Mesothelial cell of epicardium (in vitro differentiated cells): ENCODE results near the gene MAJIN. TPM values are rescaled to one million over a fixed set of nuclear protein-coding genes. Genes with fewer than 3 reads are reported as not detected.

Experiments
- DNase-seq, 2 experiments: peaks; one replicate each; pipeline ENCODE4 v3.0.0; 2021; ENCODE audit warnings: low spot score in 2 of 2; ENCODE audit not compliant: unreplicated experiment in 2 of 2
- H3K27ac Mint-ChIP-seq: 2 replicates; pipeline ENCODE4 v1.8.0; 2021; ENCODE audit warnings: mixed read lengths
- H3K27me3 Mint-ChIP-seq: 2 replicates; pipeline ENCODE4 v1.8.0; 2021; ENCODE audit warnings: low read depth, mixed read lengths
- H3K36me3 Mint-ChIP-seq: 2 replicates; pipeline ENCODE4 v1.8.0; 2021; ENCODE audit warnings: mixed read lengths
- H3K4me1 Mint-ChIP-seq: 2 replicates; pipeline ENCODE4 v1.8.0; 2021; ENCODE audit warnings: mixed read lengths
- H3K4me3 Mint-ChIP-seq: 2 replicates; pipeline ENCODE4 v1.8.0; 2021; ENCODE audit warnings: mild to moderate bottlenecking, moderate library complexity, mixed read lengths
- H3K9me3 Mint-ChIP-seq: 2 replicates; pipeline ENCODE4 v1.8.0; 2021; ENCODE audit warnings: mixed read lengths
- CTCF ChIP-seq: fragments of 200-600 bp; sonication (generic); IDR thresholded peaks from one replicate; pipeline ENCODE4 v1.5.0; 2021; ENCODE audit warnings: antibody characterized with exemption; ENCODE audit not compliant: unreplicated experiment
- total RNA-seq: library from RNA; stranded (reverse); gene quantifications from 3 replicates; pipeline ENCODE4 v1.2.1, GENCODE V29; 2021

MAJIN gene
- total RNA-seq, 1 donor from 2014 or later, result not detected

- no peak for DNase-seq
- no peak for TF ChIP-seq CTCF
- Mint-ChIP-seq H3K4me3 (no peak overlapping the region), H3K27me3 (no peaks in the 10 kb centered on the region), H3K9me3 (no peaks in the 10 kb centered on the region), H3K4me1 (no peaks in the 10 kb centered on the region), H3K36me3 (peaks cover 21% of the 10 kb centered on the region), H3K27ac (no peak overlapping the region)
Observed at GRCh38 chr11:64902102-64902900, 69.6 kb downstream of the MAJIN start.

GRCh38 chr11:64900774-64901173 lies 71.1 kb downstream of the MAJIN start:
- no peak overlapping the region for H3K4me3 Mint-ChIP-seq
- DNase-seq, result no peak
- H3K36me3 Mint-ChIP-seq, result peaks cover 25% of the 10 kb centered on the region
- H3K4me1 Mint-ChIP-seq, result no peaks in the 10 kb centered on the region
- H3K9me3 Mint-ChIP-seq, result no peaks in the 10 kb centered on the region
- no peaks in the 10 kb centered on the region for H3K27me3 Mint-ChIP-seq
- TF ChIP-seq CTCF, result no peak
- H3K27ac Mint-ChIP-seq, result no peak overlapping the region

GRCh38 chr11:64900263-64900678 lies 71.6 kb downstream of the MAJIN start:
- Mint-ChIP-seq H3K4me3 (no peak overlapping the region), H3K4me1 (no peaks in the 10 kb centered on the region), H3K27me3 (no peaks in the 10 kb centered on the region), H3K9me3 (no peaks in the 10 kb centered on the region), H3K36me3 (peaks cover 22% of the 10 kb centered on the region), H3K27ac (no peak overlapping the region)
- no peak for TF ChIP-seq CTCF
- DNase-seq, result no peak

GRCh38 chr11:64898541-64898940 lies 73.4 kb downstream of the MAJIN start:
- H3K36me3 Mint-ChIP-seq, result peaks cover 15% of the 10 kb centered on the region
- no peak for TF ChIP-seq CTCF
- no peak overlapping the region for H3K4me3 Mint-ChIP-seq
- H3K27ac Mint-ChIP-seq, result no peak overlapping the region
- no peaks in the 10 kb centered on the region for H3K4me1 Mint-ChIP-seq
- H3K9me3 Mint-ChIP-seq, result no peaks in the 10 kb centered on the region
- H3K27me3 Mint-ChIP-seq, result no peaks in the 10 kb centered on the region
- no peak for DNase-seq

- H3K4me3 Mint-ChIP-seq, result no peak overlapping the region
- H3K4me1 Mint-ChIP-seq, result no peaks in the 10 kb centered on the region
- peaks cover 14% of the 10 kb centered on the region for H3K36me3 Mint-ChIP-seq
- no peak overlapping the region for H3K27ac Mint-ChIP-seq
- no peak for TF ChIP-seq CTCF
- no peaks in the 10 kb centered on the region for H3K9me3 Mint-ChIP-seq
- no peaks in the 10 kb centered on the region for H3K27me3 Mint-ChIP-seq
- DNase-seq, result no peak
Observed at GRCh38 chr11:64898076-64898445, 73.8 kb downstream of the MAJIN start.
